Measurements from ENCODE around the gene ARHGEF3.

DNA sequence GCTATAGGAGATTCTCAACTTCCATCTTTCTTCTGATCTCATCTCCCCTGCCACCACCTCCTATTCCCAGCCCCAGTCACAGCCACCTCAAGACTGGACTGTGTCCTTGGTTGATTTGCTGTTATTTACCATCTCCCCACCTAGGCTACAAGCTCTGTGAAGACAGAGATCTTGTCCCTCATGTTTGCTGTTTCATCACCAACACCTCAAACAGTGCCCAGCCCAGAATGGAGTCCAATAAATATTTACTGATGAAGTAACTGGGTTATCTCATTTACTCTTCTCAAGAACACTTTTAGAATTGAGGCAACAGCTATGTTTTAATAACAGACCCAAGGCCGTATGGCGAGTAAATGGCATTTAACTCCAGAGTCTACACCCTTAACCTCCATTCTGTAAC is 29.1 kb upstream of the ARHGEF3 start:
- TF ChIP-seq, protein P1, sequence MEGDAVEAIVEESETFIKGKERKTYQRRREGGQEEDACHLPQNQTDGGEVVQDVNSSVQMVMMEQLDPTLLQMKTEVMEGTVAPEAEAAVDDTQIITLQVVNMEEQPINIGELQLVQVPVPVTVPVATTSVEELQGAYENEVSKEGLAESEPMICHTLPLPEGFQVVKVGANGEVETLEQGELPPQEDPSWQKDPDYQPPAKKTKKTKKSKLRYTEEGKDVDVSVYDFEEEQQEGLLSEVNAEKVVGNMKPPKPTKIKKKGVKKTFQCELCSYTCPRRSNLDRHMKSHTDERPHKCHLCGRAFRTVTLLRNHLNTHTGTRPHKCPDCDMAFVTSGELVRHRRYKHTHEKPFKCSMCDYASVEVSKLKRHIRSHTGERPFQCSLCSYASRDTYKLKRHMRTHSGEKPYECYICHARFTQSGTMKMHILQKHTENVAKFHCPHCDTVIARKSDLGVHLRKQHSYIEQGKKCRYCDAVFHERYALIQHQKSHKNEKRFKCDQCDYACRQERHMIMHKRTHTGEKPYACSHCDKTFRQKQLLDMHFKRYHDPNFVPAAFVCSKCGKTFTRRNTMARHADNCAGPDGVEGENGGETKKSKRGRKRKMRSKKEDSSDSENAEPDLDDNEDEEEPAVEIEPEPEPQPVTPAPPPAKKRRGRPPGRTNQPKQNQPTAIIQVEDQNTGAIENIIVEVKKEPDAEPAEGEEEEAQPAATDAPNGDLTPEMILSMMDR (tag by site-specific recombination; IDR thresholded peaks at IDR 0.05), result no peak
- TF ChIP-seq SALL2 (tag by site-specific recombination; IDR thresholded peaks at IDR 0.05; ENCODE audit: borderline replicate concordance), result no peak
- TF ChIP-seq BCL11A (tag by site-specific recombination; IDR thresholded peaks at IDR 0.05; ENCODE audit: low read depth), result no peak
- no peak for TF ChIP-seq ZNF292 (tag by site-specific recombination; IDR thresholded peaks at IDR 0.05; ENCODE audit: borderline replicate concordance, low read depth)
- no peak for TF ChIP-seq OSR2 (tag by site-specific recombination; IDR thresholded peaks at IDR 0.05)
- TF ChIP-seq, protein P2, sequence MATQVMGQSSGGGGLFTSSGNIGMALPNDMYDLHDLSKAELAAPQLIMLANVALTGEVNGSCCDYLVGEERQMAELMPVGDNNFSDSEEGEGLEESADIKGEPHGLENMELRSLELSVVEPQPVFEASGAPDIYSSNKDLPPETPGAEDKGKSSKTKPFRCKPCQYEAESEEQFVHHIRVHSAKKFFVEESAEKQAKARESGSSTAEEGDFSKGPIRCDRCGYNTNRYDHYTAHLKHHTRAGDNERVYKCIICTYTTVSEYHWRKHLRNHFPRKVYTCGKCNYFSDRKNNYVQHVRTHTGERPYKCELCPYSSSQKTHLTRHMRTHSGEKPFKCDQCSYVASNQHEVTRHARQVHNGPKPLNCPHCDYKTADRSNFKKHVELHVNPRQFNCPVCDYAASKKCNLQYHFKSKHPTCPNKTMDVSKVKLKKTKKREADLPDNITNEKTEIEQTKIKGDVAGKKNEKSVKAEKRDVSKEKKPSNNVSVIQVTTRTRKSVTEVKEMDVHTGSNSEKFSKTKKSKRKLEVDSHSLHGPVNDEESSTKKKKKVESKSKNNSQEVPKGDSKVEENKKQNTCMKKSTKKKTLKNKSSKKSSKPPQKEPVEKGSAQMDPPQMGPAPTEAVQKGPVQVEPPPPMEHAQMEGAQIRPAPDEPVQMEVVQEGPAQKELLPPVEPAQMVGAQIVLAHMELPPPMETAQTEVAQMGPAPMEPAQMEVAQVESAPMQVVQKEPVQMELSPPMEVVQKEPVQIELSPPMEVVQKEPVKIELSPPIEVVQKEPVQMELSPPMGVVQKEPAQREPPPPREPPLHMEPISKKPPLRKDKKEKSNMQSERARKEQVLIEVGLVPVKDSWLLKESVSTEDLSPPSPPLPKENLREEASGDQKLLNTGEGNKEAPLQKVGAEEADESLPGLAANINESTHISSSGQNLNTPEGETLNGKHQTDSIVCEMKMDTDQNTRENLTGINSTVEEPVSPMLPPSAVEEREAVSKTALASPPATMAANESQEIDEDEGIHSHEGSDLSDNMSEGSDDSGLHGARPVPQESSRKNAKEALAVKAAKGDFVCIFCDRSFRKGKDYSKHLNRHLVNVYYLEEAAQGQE (tag by site-specific recombination; IDR thresholded peaks at IDR 0.05), result no peak
- no peak for TF ChIP-seq ZNF184 (tag by site-specific recombination; IDR thresholded peaks at IDR 0.05)
- TF ChIP-seq, protein P3, sequence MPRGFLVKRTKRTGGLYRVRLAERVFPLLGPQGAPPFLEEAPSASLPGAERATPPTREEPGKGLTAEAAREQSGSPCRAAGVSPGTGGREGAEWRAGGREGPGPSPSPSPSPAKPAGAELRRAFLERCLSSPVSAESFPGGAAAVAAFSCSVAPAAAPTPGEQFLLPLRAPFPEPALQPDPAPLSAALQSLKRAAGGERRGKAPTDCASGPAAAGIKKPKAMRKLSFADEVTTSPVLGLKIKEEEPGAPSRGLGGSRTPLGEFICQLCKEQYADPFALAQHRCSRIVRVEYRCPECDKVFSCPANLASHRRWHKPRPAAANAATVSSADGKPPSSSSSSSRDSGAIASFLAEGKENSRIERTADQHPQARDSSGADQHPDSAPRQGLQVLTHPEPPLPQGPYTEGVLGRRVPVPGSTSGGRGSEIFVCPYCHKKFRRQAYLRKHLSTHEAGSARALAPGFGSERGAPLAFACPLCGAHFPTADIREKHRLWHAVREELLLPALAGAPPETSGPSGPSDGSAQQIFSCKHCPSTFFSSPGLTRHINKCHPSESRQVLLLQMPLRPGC (tag by site-specific recombination; IDR thresholded peaks at IDR 0.05), result no peak
- TF ChIP-seq ZNF2 (tag by site-specific recombination; IDR thresholded peaks at IDR 0.05), result no peak
- TF ChIP-seq ZNF626 (tag by site-specific recombination; IDR thresholded peaks at IDR 0.05), result no peak
- no peak for TF ChIP-seq ZNF114 (tag by site-specific recombination; IDR thresholded peaks at IDR 0.05)

All from HEK293 (cell line).